ENCODE measurements around the gene GJD2. TPM values are rescaled to one million over a fixed set of nuclear protein-coding genes. Genes with fewer than 3 reads are reported as not detected.

GJD2 gene
- not detected in 5 replicates for total RNA-seq (2022; extraction: Qiagen RNA extraction)

DNA sequence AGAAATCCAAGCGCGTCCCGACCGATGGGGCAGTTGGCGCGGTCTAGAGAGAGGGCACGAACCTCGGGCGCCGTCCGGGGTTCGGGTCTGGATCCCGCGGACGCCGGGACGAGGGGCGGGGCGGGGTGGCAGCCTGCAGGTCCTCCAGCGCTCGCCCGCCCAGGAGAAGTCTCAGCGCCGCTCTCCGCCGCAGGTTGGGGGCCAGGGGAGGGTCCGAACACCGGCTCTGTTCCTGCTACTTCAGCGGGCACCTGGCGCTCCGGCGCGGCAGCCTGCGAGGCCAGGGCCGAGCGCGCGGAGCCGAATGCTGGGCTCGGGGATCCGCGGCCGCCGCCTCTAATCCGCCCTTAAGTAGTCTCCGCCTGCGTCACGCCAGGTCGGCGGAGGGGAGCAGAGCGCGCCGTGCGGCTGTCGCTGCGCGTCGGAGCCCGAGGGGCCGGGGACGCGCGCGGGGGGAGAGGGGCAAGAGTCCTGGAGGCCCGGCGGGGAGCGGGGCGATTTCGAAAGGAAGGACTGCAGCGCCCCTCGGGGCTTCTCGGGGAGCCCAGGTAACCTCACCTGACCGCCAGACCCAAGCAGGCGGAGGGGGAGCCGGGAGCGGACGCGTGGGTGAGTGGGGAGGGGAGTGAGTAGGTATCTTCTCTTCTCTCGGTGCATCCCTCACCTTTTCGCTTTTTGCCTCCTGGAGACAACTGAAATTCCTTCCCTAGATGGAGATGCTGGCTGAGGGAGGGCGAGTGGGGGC is at the start of gene GJD2:
Gene GJD2 (minus strand): TSS at position 325 of the 745 bp plus-strand sequence. CDS start 510 bp downstream, outside the sequence.

DNA sequence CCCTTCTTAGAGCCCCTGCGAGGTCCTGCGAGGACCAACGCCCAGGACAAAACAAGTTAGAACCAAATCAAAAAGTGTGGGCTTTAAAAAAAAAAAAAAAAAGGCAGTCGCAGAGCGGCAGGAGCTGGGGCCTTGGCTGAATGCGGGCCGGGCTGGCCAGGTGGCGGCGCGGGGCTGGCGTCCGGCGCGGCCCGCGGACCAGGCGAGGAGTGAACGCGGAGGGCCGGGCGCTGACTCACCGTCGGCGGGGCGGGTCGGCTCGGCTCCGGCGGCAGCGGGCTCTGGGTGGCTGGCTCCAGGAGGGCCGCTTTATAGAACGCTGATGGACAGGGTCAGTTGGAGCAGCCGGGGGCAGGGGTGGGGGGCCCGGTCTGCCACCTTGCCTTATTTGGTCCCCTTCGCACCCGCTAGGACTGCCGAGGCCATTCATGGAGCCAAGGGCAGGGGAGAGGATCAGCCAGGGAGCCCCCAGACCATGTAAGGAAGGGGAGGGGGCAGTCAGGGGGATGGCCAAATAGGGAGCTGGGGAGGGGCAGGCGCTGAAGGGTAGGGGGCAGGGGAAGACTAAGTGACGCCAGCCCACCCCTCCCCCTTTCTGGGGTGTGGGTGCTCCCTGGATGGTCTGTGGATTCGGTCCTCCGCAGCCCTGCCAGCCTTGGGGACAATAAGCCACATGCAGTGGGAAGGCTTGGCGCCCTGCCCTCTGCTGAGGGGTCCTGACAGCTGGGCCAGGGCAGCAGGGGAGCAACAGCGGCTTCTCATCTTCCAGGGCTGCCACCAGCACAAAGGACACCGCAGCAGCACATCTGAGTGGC is 40.7 kb upstream of the GJD2 start, which contains the start of gene ACTC1:
Gene ACTC1 (minus strand): TSS at position 283 of the 815 bp plus-strand sequence. CDS start 741 bp downstream, outside the sequence.

Other genes with a start within 250 kb of the GJD2 start
- 9.6 to 20.1 TPM (median 15.6 TPM) in 5 replicates for gene GOLGA8B, start 171.3 kb downstream of the GJD2 start, total RNA-seq (2022; extraction: Qiagen RNA extraction)
- gene ACTC1, start 40.6 kb upstream of the GJD2 start, total RNA-seq (2022; extraction: Qiagen RNA extraction), result 0.18 to 0.54 TPM (median 0.35 TPM) in 5 replicates
- 27.6 to 39.9 TPM (median 38.4 TPM) in 5 replicates for gene AQR, start 214.7 kb upstream of the GJD2 start, total RNA-seq (2022; extraction: Qiagen RNA extraction)
- gene ZNF770, start 233.3 kb upstream of the GJD2 start, total RNA-seq (2022; extraction: Qiagen RNA extraction), result 13.5 to 20.7 TPM (median 18.0 TPM) in 5 replicates

Data from A549 treated with dexamethasone at 1 μM for 4 hours (cell line).